D341Med (cell line): ENCODE data around the gene DBNL.

ENCODE experiments used
- DNase-seq: peaks from one replicate; pipeline ENCODE4 v3.0.0; 2012; ENCODE audit warnings: low spot score

DBNL gene

GRCh38 chr7:44078521-44078920 is 34.0 kb downstream of the DBNL start:
- no peak for DNase-seq

- DNase-seq: no peak
Observed at GRCh38 chr7:44079331-44080021, 35.0 kb downstream of the DBNL start.

GRCh38 chr7:44080118-44080517 is 35.6 kb downstream of the DBNL start:
- no peak for DNase-seq

GRCh38 chr7:44080686-44081265 is 36.3 kb downstream of the DBNL start:
- no peak for DNase-seq

GRCh38 chr7:44081266-44081748 is 36.8 kb downstream of the DBNL start:
- no peak for DNase-seq

- peak; percentile 97 for DNase-seq
Observed at GRCh38 chr7:44082541-44083207, 38.2 kb downstream of the DBNL start.

- no peak for DNase-seq
Observed at GRCh38 chr7:44083796-44084195, 39.3 kb downstream of the DBNL start.

- no peak for DNase-seq
Observed at GRCh38 chr7:44084701-44085100, 40.2 kb downstream of the DBNL start.

GRCh38 chr7:44085546-44085945 is 41.0 kb downstream of the DBNL start:
- DNase-seq: no peak

GRCh38 chr7:44086627-44087026 is 42.1 kb downstream of the DBNL start:
- no peak for DNase-seq

GRCh38 chr7:44087911-44088838 is 43.7 kb downstream of the DBNL start:
- DNase-seq: no peak

- no peak for DNase-seq
Observed at GRCh38 chr7:44093102-44093641, 48.7 kb downstream of the DBNL start.

- DNase-seq: no peak
Observed at GRCh38 chr7:44094365-44094764, 49.9 kb downstream of the DBNL start.

GRCh38 chr7:44094883-44095592 is 50.5 kb downstream of the DBNL start:
- DNase-seq: no peak

GRCh38 chr7:44095781-44096180 is 51.3 kb downstream of the DBNL start:
- no peak for DNase-seq

- DNase-seq: no peak
Observed at GRCh38 chr7:44096326-44096881, 51.9 kb downstream of the DBNL start.

GRCh38 chr7:44097064-44097932 is 52.8 kb downstream of the DBNL start:
- DNase-seq: no peak

GRCh38 chr7:44098092-44099068 is 53.9 kb downstream of the DBNL start:
- DNase-seq: no peak

GRCh38 chr7:44099669-44100068 is 55.2 kb downstream of the DBNL start:
- DNase-seq: no peak
